Astrocyte (in vitro differentiated cells and primary cell): ENCODE data around the gene PNMT. TPM values are rescaled to one million over a fixed set of nuclear protein-coding genes. Genes with fewer than 3 reads are reported as not detected.

Experiments
- DNase-seq: peaks from one replicate; pipeline ENCODE4 v3.0.0-alpha.2; 2010; ENCODE audit warnings: low read depth
- FAIRE-seq: peaks from 2 replicates; lab custom pipeline; 2011; peaks lifted over from hg19 to GRCh38; lab: Jason Lieb, UNC
- H2AFZ ChIP-seq: 2 replicates; pipeline ENCODE4 v1.6.0; 2012; ENCODE audit warnings: low read depth, low read length, inconsistent platforms
- H3K27ac ChIP-seq: 2 replicates; pipeline ENCODE4 v1.5.1; 2011; ENCODE audit warnings: low read depth, low read length, inconsistent platforms
- H3K27me3 ChIP-seq: 2 replicates; pipeline ENCODE4 v1.6.0; 2011; ENCODE audit warnings: low read length, inconsistent platforms; ENCODE audit not compliant: insufficient read depth
- H3K36me3 ChIP-seq: 2 replicates; pipeline ENCODE4 v1.5.1; 2011; ENCODE audit warnings: low read length, inconsistent platforms; ENCODE audit not compliant: insufficient read depth
- H3K4me1 ChIP-seq: 2 replicates; pipeline ENCODE4 v1.5.1; 2011; ENCODE audit warnings: low read length, inconsistent platforms; ENCODE audit not compliant: insufficient read depth
- H3K4me2 ChIP-seq: 2 replicates; pipeline ENCODE4 v1.6.0; 2012; ENCODE audit warnings: low read length, inconsistent platforms
- H3K4me3 ChIP-seq: 2 replicates; pipeline ENCODE4 v1.5.1; 2011; ENCODE audit warnings: low read depth, mild to moderate bottlenecking, low read length, inconsistent platforms; ENCODE audit not compliant: insufficient read depth
- H3K79me2 ChIP-seq: 2 replicates; pipeline ENCODE4 v1.6.0; 2012; ENCODE audit warnings: mild to moderate bottlenecking, low read length, inconsistent platforms; ENCODE audit not compliant: insufficient read depth
- H3K9ac ChIP-seq: 2 replicates; pipeline ENCODE4 v1.6.0; 2012; ENCODE audit warnings: mild to moderate bottlenecking, low read length, inconsistent platforms
- H3K9me3 ChIP-seq: 2 replicates; pipeline ENCODE4 v1.5.1; 2012; ENCODE audit warnings: low read depth, mild to moderate bottlenecking, low read length, inconsistent platforms; ENCODE audit not compliant: insufficient read depth
- H4K20me1 ChIP-seq: 2 replicates; pipeline ENCODE4 v1.6.0; 2012; ENCODE audit warnings: low read length, inconsistent platforms; ENCODE audit not compliant: insufficient read depth
- H3K27ac Mint-ChIP-seq: one replicate; pipeline ENCODE4 v1.8.0; 2021; ENCODE audit warnings: mild to moderate bottlenecking, mixed read lengths; ENCODE audit not compliant: unreplicated experiment
- H3K27me3 Mint-ChIP-seq: one replicate; pipeline ENCODE4 v1.8.0; 2021; ENCODE audit warnings: low read depth, mixed read lengths; ENCODE audit not compliant: unreplicated experiment
- H3K36me3 Mint-ChIP-seq: one replicate; pipeline ENCODE4 v1.8.0; 2021; ENCODE audit warnings: low read depth, mixed read lengths; ENCODE audit not compliant: unreplicated experiment
- H3K4me1 Mint-ChIP-seq: one replicate; pipeline ENCODE4 v1.8.0; 2021; ENCODE audit warnings: low read depth, mixed read lengths; ENCODE audit not compliant: unreplicated experiment
- H3K4me3 Mint-ChIP-seq: one replicate; pipeline ENCODE4 v1.8.0; 2021; ENCODE audit warnings: mild to moderate bottlenecking, moderate library complexity, mixed read lengths; ENCODE audit not compliant: unreplicated experiment
- H3K9me3 Mint-ChIP-seq: one replicate; pipeline ENCODE4 v1.8.0; 2021; ENCODE audit warnings: mild to moderate bottlenecking, mixed read lengths; ENCODE audit not compliant: unreplicated experiment
- EZH2 ChIP-seq: IDR thresholded peaks from 2 replicates; pipeline ENCODE4 v1.6.1; 2012; ENCODE audit warnings: mild to moderate bottlenecking, low read length, inconsistent platforms; ENCODE audit not compliant: insufficient read depth
- total RNA-seq: library from RNA; stranded (reverse); gene quantifications from 2 replicates; pipeline ENCODE4 v1.2.1, GENCODE V29; 2021
- TF ChIP-seq, protein P1 (sequence below): IDR thresholded peaks from 2 replicates; pipeline ENCODE4 v1.5.1; 2011; ENCODE audit warnings: low read depth, mild to moderate bottlenecking, inconsistent platforms, low read length, moderate library complexity; ENCODE audit not compliant: insufficient read depth

Gene PNMT
- total RNA-seq, 1 donor from 2014 or later = 0.59 TPM

DNA sequence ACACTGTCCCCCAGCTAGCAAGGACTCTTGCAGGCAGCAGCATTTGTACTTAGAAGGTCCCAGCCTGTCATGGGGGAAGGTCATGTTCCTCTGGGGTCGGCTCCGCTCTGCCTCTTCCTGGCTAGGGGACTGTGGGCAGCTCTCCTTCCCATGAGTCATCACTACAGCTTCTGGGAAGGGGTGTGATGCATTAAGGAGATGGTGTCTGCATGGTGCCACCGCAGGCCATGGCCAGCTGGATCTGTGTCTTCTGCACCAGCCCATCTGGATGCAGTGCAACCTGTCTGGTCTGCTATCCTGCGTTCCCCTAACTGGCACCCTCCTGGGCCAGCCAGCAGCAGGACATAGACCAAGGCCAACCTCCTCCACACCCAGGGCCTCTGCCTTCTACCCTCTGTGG is 25.0 kb upstream of the PNMT start:
- FAIRE-seq = no peak
- Mint-ChIP-seq H3K4me1 (peaks cover 43% of the 10 kb centered on the region), H3K4me3 (peak overlapping the region; percentile 55), H3K27ac (no peak overlapping the region), H3K9me3 (no peaks in the 10 kb centered on the region), H3K36me3 (peaks cover 3% of the 10 kb centered on the region), H3K27me3 (no peaks in the 10 kb centered on the region)
- Histone ChIP-seq H3K4me3 (no peak overlapping the region), H3K27ac (no peak overlapping the region), H3K4me2 (peak overlapping the region; percentile 31), H3K9me3 (no peaks in the 10 kb centered on the region), H3K36me3 (no peaks in the 10 kb centered on the region), H4K20me1 (peaks cover 84% of the 10 kb centered on the region), H2AFZ (no peak overlapping the region), H3K79me2 (peaks cover 78% of the 10 kb centered on the region), H3K27me3 (no peaks in the 10 kb centered on the region), H3K9ac (no peak overlapping the region), H3K4me1 (peaks cover 16% of the 10 kb centered on the region)
- DNase-seq = peak; percentile 36
- TF ChIP-seq, protein P1, sequence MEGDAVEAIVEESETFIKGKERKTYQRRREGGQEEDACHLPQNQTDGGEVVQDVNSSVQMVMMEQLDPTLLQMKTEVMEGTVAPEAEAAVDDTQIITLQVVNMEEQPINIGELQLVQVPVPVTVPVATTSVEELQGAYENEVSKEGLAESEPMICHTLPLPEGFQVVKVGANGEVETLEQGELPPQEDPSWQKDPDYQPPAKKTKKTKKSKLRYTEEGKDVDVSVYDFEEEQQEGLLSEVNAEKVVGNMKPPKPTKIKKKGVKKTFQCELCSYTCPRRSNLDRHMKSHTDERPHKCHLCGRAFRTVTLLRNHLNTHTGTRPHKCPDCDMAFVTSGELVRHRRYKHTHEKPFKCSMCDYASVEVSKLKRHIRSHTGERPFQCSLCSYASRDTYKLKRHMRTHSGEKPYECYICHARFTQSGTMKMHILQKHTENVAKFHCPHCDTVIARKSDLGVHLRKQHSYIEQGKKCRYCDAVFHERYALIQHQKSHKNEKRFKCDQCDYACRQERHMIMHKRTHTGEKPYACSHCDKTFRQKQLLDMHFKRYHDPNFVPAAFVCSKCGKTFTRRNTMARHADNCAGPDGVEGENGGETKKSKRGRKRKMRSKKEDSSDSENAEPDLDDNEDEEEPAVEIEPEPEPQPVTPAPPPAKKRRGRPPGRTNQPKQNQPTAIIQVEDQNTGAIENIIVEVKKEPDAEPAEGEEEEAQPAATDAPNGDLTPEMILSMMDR = no peak
- TF ChIP-seq EZH2 = no peak

DNA sequence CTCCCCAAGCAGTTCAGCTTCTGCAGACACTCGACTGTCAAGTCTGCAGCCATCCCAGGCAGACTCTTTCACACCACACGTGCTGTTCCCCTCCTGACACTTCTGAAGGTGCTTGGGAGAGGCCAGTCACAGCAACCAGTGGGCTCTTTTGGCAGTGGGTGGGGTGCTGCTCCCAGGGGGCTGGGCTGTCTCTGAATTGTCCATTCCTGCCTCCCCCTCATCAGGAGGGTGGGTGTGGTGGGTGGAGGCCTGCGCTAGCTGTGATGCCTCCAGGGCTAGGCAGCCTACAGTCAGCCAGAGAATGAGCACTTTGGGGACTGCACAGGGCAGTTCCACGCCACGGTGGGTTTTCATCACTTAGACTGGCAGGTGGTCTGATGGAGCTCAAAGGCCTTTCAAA is 21.0 kb upstream of the PNMT start:
- no peak overlapping the region for H3K27ac Mint-ChIP-seq
- TF ChIP-seq, protein P1 = no peak
- TF ChIP-seq EZH2 = no peak
- Histone ChIP-seq H3K36me3 (no peaks in the 10 kb centered on the region), H3K9me3 (no peaks in the 10 kb centered on the region), H3K27ac (no peak overlapping the region), H3K4me3 (no peak overlapping the region), H3K27me3 (no peaks in the 10 kb centered on the region), H3K4me2 (no peak overlapping the region), H2AFZ (no peak overlapping the region), H3K4me1 (peaks cover 10% of the 10 kb centered on the region), H3K79me2 (peaks cover 52% of the 10 kb centered on the region), H3K9ac (no peak overlapping the region), H4K20me1 (peaks cover 74% of the 10 kb centered on the region)
- FAIRE-seq (no peak), DNase-seq (no peak)
- peaks cover under 1% of the 10 kb centered on the region for H3K36me3 Mint-ChIP-seq
- peaks cover 33% of the 10 kb centered on the region for H3K4me1 Mint-ChIP-seq
- no peak overlapping the region for H3K4me3 Mint-ChIP-seq
- H3K9me3 Mint-ChIP-seq = no peaks in the 10 kb centered on the region
- H3K27me3 Mint-ChIP-seq = no peaks in the 10 kb centered on the region

DNA sequence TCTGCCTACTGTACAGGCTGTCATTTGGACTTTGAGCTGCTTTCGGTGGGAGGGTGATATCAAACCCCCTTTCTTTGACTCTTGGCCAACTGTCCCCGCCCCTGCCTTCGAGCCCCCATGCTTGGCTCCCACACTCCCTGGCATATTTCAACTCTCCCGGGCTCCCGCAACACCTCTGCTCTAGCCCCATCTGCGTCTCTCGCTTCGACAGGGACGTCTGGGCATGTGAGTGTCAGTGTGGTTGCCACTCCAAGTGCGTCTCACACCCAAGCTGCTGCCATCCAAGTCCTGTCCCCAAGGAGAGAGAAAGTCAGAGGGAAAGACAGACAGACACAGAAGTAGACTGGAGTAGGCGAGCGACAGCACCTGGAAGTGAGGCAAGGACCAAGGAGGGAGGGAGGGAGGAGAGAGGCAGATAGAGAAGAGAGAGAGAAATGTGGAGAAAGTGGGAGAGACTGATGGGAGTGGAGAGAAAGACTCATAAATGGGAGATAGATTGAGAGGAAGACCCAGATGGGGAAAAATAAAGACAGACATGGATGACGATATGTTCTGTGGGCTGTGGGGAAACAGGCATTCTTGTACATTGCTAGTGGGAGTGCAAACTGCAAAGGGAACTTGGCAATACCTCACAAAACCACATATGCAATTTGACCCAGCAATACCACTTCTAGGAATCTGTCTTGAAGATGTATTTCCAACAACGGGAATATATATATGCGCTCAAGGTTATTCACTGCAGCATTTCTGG is 19.5 kb upstream of the PNMT start:
- DNase-seq = peak; percentile 76
- Mint-ChIP-seq H3K9me3 (no peaks in the 10 kb centered on the region), H3K27ac (peak overlapping the region; percentile 66), H3K27me3 (no peaks in the 10 kb centered on the region), H3K4me3 (peak overlapping the region; percentile 17), H3K36me3 (peaks cover 2% of the 10 kb centered on the region), H3K4me1 (peaks cover 31% of the 10 kb centered on the region)
- Histone ChIP-seq H3K4me2 (no peak overlapping the region), H3K36me3 (no peaks in the 10 kb centered on the region), H3K27me3 (no peaks in the 10 kb centered on the region), H3K4me1 (no peaks in the 10 kb centered on the region), H3K9me3 (no peaks in the 10 kb centered on the region), H3K4me3 (no peak overlapping the region), H2AFZ (no peak overlapping the region), H3K27ac (no peak overlapping the region), H3K79me2 (peaks cover 36% of the 10 kb centered on the region), H3K9ac (no peak overlapping the region), H4K20me1 (peaks cover 72% of the 10 kb centered on the region)
- no peak for FAIRE-seq
- TF ChIP-seq EZH2 = no peak
- TF ChIP-seq, protein P1 = no peak
